ENCODE results near the gene RCBTB1.
A peak's percentile ranks its signal among the peaks of the same experiment; 100 is the strongest.
"Not testable (repeated sequence)": the region's sequence is repeated elsewhere in the genome, so short reads cannot be mapped to it uniquely, and the experiment has no call there.

The RCBTB1 gene

DNA sequence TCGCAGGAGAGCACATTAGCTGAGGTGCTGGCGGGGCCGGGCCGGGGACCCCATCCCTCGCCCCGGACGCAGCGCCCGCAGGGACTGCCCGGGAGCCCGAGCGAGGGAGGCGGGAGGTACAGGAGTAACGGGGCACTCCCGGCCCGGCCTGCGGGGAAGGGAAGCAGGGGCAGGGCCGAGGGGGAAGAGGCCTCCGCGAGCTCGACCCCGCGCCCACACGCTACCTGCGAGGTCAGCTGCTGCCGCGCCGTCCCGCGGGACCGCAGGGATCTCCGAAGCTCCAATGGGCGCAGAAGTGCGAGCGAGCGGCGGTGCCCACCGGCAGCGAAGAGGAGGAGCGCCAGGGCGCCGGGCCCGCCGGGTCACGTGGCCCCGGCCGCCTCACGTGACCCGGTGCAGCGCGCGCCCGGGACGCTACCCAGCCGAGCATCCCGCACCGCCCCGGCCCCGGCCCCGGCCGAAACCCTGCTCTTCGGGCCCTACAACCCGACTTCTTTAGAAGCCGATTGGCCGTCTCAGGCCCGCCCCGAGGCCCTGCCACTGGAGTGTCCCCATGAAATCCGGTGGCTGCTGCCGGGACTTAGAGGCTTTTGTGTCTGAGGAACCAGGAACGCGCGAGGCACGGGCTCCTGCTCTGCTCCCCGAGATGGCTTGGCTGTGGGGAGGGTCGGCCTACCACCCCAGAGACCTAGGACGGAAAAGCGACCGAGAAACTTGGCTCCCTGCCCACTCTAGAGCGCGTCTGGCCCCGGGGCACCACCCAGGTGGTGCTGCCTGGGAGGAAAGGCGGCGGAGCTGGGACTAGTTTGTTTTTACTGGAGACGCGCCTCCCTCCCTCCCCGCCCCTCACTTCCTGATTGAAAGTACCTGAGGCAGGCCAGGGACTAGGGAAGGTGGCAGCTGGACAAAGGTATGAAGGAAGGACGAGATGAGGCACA is at the start of gene RCBTB1:
Gene RCBTB1, minus strand, starts transcription at position 339 of the 938 bp plus-strand sequence. CDS start 18,279 bp downstream, outside the sequence.
- DNase-seq, result peak in 54 of 56 donors; percentile 7 to 91 (median 65)

DNA sequence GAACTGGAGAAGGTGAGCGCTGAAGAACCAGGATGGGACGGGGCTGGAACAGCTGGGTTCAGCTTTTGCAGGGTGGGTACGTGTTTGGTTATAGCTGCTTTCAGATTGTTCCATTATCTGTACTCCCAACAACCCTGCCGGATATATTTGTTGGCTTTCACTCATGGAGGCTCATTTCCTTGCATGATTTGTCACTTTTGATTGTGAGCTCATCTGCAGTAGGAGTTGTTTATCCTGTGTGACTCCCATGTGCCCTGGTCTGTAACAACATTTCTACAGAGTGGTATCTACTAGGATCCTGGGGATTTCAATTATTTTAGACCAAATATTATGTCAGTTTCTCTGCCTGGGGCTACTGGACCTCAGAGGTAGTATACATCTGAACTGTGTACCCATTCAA is 48.4 kb upstream of the RCBTB1 start:
- no peak for DNase-seq

DNA sequence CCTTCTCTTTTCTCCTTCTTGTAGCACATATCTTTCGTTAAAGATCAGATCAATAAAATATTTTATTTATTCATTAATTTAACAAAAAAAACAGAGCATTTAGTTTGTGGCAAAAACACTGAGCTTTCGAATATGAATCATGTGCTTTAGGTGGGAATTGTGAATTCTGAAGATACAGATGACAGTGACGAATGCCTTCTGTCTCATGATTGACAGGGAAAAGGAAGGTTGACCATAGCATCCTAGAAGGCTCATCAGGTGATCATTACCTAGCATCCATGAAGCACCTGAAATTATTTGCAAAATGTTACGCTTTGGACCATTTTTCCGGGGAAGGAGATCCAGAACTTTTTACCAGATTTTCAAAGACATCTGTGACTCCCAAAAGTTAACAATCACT is 46.8 kb upstream of the RCBTB1 start:
- no peak for DNase-seq

DNA sequence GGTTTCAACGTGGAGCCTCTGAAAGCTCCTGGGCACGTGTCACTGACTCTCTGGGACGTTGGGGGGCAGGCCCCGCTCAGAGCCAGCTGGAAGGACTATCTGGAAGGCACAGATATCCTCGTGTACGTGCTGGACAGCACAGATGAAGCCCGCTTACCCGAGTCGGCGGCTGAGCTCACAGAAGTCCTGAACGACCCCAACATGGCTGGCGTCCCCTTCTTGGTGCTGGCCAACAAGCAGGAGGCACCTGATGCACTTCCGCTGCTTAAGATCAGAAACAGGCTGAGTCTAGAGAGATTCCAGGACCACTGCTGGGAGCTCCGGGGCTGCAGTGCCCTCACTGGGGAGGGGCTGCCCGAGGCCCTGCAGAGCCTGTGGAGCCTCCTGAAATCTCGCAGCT is 45.2 kb upstream of the RCBTB1 start:
- no peak for DNase-seq

DNA sequence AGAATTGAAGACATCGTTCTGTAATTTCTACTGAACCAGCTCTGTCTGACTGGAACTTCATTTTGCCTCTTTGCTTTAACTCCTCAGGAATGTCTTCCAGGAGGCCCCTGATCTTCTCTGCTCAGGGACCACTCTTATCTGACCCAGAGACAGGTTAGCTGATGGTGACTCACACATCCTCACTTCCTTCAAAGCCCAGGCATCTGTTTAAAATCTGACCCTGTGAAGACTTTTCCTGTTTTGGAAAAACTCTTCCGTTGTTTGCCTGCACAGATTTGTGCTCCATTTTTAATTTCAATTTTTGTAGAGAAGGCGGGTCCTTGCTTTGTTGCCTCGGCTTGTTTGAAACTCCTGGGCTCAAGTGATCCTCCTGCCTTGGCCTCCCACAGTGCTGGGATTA is 44.6 kb upstream of the RCBTB1 start:
- no peak for DNase-seq

DNA sequence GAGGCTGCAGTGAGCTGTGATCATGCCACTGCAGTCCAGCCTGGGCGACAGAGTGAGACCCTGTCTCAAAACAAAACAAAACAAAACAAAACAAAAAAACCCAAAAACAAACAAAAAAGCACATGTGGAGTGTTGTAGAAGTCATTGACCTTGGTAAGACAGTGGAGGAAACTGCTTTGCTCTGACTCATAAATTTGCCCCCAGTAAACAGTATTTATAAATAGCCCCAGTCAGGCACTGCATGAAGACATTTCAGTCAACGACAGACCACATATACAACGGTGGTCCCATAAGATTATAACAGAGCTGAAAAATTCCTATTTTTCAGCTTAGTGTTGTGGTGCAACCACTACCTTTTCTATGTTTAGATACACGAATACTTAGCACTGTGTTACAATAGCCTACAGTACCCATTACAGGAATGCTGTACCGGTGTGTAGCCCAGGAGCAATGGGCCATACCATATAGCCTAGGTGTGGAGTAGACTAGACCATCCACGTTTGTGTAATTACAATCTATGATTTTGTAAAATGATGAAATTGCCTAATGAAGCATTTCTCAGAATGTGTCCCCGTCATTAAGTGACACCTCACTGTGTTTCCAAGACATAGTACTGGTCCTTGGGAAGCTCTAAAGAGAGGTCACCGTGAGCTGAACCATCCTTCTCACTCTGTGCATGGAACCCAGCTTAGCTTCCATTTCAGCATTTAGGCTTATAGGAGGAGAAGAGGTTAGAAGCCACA is 44.0 kb upstream of the RCBTB1 start:
- DNase-seq, result no peak

DNA sequence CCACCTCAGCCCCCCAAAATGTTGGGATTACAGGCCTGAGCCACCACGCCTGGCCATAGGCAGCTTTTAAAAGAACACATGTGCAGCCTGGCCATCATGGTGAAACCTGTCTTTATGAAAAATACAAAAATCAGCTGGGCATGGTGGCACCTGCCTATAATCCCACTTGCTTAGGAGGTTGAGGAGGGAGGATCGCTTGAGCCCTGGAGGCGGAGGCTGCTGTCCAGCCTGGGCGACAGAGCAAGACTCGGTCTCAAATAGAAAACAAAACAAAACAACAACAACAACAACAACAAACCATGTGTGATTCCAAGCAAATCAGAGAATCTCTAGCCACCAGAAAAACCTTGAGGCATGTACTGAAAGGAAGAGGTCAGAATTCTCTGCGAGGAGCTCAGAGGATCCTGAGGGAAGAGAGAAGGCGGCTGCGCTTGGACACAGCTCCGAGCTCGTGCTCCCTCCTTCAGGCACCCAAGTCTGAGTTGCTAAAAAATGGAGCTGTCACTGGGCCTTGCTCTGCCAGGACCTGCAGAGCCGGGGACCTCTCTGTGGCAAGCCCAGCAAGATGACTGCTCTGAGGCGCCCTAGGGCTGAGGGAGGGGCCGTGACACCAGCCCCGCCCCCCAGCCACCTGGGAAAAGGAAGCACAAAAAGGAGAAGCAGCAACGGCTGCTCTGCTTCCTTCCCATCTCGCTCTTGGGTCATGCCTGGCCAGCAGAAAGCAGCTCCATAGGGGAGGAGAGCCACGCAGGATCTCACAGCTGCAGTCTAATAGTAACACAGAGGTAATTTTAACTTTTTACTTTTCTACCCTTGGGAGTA is 42.7 kb upstream of the RCBTB1 start, which contains the start of gene ARL11:
Gene ARL11, plus strand, starts transcription at position 677 of the 822 bp plus-strand sequence. CDS start 1,941 bp downstream, outside the sequence.
- DNase-seq, result peak in 16 of 56 donors; percentile 7 to 51 (median 18)

DNA sequence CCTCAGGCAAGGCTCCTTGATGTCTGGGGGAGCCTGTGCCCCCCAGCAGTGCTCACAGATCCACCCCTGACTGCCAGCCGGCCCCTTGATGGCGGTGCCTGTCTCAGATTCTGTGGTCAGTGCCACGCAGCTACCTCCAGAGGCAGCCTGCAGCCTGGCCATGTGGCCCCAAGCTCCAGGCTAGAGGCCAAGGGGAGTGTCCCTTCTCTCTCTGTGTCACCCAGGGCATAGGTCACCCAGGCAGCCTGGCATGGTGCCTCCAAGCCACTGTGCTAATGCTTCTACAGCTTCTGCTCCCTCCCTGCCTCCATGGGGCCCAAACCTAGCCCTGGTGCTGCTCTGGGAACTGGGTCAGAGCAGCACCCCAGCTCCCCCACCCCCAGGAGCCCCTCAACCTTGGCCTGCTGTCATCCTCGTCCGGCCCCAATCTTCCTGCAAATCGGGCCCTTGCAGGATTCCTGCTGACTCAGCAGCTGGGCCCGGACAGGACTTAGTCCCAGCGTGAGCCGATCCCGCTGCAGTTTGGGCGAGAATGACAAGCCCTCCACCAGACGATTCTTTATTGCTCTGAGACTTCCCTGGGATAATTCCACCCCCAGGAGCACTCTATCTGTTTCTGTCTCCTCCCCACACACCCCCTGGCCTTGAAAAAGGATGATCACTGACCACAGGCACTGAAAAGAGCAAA is 40.2 kb upstream of the RCBTB1 start:
- peak in 14 of 56 donors; percentile 9 to 41 (median 22) for DNase-seq

DNA sequence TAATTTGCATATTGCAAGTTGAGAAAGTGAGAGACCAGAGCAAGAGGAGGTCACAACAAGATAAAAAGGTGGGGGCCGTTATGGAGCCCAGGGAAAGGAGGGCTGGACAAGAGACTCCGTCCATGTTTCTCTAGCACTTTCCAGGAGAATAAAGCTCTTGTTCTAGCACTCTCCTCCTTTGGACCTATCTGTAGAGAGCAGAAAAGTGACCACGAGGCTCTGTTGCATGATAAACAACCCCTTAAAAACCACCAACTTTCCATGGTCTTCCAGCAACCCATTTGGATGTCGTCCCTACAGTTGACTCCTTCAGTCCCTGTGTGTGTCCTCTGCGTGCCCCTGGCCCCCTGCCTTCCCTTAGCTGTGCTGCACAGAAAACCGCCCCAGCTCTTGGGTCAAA is 38.9 kb upstream of the RCBTB1 start:
- DNase-seq, result no peak

DNA sequence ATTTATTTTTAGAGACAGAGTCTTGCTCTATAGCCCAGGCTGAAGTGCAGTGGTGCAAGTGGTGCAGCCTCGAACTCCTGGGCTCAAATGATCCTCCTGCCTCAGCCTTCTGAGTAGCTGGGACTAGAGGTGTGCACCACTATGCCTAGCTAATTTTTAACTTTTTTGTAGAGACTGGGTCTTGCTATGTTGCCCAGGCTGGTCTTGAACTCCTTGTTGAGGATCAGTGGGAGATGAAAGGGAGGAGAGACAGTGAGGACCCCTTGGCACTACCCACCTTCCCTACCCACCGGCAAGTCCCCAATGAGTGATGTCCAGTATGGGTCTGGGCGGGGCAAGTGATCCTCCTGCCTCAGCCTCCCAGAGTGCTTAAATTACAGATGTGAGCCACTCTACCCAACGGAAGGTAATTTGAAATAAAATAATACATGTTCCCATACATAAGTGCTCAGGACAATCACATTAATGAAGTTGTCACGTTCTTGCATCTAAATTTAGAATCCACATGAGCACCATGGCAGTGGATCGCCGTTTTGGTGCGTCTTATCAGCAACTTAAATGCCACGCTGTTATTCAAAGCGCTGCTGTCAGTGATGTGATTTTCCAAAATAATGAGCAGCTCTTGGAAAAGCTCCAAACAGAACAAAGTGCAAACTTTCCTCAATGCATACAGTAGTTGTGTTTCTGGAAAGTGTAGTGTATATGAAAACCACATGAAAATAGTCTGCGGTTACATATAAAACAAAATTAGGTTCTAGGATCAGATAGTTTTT is 37.0 kb upstream of the RCBTB1 start:
- no peak for DNase-seq

DNA sequence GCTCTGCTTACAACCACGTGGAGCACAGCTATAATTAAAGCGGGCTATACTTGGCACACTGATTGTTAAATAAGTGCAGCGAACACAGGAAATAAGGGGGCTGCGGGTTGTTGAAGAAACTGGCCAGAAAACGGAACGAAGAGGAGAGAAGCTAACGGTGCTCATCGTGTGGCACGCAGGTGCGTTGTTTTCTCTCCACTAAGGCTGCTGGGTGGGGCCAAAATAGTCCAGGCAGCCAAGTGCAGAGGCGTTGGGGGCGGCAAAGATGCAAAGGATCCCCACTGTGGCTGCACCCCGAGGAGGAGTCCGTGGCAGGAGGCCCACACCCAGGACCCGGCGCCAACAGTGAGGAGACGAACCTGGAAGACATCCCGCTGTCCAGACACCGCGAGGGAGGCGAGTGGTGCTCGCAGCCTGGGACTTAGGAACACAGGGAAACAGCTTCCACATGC is 34.8 kb upstream of the RCBTB1 start:
- DNase-seq, result peak in 8 of 56 donors; percentile 9 to 27 (median 18)

DNA sequence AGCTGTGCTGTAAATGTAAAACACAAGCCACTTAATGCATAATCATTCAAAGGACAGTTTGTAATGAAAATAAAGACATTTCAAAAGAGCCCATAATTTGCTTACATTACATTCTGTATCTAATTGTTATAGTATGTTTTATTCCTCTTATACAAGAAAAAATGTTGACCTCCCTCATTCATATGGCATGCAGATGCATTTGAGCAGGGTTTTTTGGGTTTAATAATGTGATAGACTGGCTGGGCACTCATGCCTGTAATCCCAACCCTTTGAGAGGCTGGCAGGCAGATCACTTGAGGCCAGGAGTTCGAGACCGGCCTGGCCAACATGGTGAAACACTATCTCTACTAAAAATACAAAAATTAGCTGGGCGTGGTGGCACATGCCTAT is 31.3 kb upstream of the RCBTB1 start:
- no peak for DNase-seq

DNA sequence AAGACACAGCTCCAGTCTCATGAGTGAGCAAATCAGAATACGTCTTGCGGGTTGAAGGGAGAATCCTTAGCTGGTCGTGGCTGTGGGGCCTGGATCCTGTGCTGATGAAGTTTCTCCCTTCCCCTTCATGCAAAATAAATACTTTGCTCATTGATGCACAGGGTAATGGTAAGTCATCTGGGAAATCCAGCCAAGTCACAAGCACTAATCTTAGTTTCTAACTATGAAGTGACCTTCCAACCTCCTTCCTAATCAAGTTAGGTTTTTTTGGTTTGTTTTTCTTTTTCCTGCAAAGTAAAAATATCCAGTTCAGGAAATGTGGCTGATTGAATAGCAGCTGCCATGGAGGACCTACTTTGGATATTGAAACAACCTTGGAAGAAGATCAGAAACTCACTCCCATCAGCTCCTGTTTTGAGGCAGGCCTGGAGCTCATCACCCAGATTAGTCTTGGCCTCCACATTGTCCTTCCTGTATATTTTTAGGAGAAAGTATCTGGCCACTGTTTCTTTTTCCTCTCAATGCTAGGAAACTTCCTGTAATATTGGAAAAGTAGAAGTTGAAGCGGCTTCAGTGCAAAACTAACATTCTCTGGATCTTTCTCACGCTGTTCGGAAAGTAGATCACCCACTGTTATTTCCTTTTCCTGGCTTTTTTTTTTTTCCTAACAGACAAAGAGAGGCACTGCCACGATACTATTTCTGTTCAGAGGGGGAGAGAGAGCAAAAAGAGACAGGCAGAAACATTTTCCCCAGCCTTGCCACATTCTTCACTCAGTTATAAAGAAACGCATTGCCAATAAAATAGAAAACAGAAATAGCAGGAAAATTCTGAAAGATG is 30.7 kb upstream of the RCBTB1 start:
- DNase-seq, result no peak

DNA sequence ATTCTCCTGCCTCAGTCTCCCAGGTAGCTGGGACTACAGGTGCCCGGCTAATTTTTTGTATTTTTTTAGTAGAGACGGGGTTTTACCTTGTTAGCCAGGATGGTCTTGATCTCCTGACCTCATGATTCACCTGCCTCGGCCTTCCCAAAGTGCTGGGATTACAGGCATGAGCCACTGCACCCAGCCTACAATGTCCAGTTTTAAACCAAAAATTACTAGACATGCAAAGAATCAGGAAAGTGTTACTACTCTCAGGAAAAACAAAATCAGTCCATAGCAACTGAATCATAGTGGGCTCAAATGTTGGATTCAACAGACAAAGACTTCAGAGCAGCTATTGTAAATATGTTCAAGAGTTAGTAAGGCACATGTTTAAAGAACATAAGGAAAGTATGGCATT is 26.7 kb upstream of the RCBTB1 start:
- not testable (repeated sequence) for DNase-seq

DNA sequence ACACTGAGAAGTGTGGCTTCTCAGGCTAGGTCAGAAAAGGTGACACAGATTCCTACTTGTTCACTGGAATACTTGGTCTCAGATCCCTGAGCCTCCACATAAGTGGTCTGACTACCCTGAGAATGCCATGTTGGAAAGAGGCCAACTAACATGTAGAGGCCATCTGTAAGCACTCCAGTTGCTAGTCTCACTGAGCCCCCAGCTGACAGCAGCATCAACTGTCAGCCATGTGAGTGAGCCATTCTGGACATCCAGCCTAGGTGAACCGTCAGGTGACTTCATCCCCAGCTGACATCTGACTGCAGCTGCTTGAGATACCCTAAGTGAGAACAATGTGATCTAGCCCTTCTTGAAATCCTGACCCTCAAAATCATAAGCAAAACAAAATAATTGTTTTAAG is 24.8 kb upstream of the RCBTB1 start:
- DNase-seq, result no peak

DNA sequence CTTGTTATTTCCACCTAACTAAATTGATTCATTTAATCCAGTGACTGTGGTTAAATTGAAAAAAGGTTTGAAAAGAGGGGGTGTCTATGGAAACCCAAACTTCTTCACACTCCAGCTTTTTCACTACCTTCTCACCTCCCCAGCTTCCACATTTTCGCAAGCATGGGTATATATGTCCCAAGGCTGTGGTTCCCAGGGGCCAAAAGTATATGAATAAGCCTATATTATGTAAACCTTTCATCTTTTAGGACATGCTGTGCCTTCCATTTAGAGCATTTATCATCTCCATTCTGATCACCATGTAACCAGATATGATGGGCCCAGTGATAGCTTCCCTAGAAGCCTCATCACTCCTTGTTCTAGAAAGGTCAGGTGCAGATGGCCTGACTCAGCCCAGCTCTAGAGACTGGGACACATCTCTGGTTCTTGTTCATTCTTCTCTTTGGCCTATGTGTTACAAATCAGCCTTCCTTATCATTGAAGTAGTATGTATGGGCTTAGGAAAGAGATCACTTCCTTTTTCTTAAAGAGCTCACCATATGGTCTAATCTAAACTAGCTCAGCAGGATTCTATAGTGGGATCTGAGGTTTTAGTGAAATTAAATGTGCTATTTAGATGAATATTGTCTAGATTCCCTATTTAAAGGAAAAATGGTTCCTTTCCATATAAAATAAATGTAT is 23.4 kb upstream of the RCBTB1 start:
- DNase-seq, result no peak

DNA sequence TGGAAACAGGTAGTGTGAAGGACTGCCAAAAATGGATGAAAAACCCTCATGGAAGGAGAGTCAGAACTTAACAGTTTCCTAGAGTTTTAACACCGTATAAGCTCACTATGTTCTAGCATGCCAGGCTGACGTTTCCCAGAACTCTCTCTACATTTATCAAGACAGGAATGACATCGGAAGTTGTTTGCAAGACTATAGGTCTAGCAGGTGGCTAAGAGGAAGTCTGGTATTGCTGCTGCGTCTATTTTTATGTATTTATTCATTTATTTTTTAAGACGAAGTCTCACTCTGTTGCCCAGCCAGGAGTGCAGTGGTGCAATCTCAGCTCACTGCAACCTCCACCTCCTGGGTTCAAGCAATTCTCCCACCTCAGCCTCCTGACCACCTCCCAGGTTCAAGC is 22.4 kb upstream of the RCBTB1 start:
- DNase-seq, result no peak

All from amygdala (tissue), 56 donors.